ENCODE results near the gene JAZF1. TPM values are rescaled to one million over a fixed set of nuclear protein-coding genes. Genes with fewer than 3 reads are reported as not detected.

JAZF1 gene
- total RNA-seq, 3 donors from 2014 or later, result 8.6 to 27.4 (median 10.5) TPM

- intact Hi-C loops (cut with DNase I; ENCODE audit: low total_unique reads), result no loop called here
- Histone ChIP-seq H3K27me3 (no peaks in the 10 kb centered on the region), H3K4me1 (peaks cover 0 to 4% of the 10 kb centered on the region in 2 donors), H3K4me3 (no peak overlapping the region), H3K9me3 (no peaks in the 10 kb centered on the region), H3K36me3 (no peaks in the 10 kb centered on the region), H3K27ac (no peak overlapping the region)
- no peak for TF ChIP-seq POLR2AphosphoS5 (IDR thresholded peaks at IDR 0.05)
- no peak for TF ChIP-seq POLR2A (IDR thresholded peaks at IDR 0.05)
- TF ChIP-seq CTCF (IDR thresholded peaks at IDR 0.05), result no peak
- DNase-seq (ENCODE audit: low spot score in 2 of 2), result no peak
These were observed 308.0 kb downstream of the JAZF1 start for GRCh38 chr7:27872356-27873275.

GRCh38 chr7:27871866-27872265 lies 308.7 kb downstream of the JAZF1 start:
- intact Hi-C loops (cut with DNase I; ENCODE audit: low total_unique reads), result no loop called here
- H3K4me3 ChIP-seq, result no peak overlapping the region
- H3K36me3 ChIP-seq, result no peaks in the 10 kb centered on the region
- H3K27me3 ChIP-seq, result no peaks in the 10 kb centered on the region
- peaks cover 0 to 4% of the 10 kb centered on the region in 2 donors for H3K4me1 ChIP-seq
- H3K9me3 ChIP-seq, result no peaks in the 10 kb centered on the region
- H3K27ac ChIP-seq, result no peak overlapping the region
- no peak for DNase-seq (ENCODE audit: low spot score in 2 of 2)
- TF ChIP-seq CTCF (IDR thresholded peaks at IDR 0.05), result no peak
- no peak for TF ChIP-seq POLR2A (IDR thresholded peaks at IDR 0.05)

GRCh38 chr7:27871086-27871485 lies 309.5 kb downstream of the JAZF1 start:
- no peak for TF ChIP-seq POLR2AphosphoS5 (IDR thresholded peaks at IDR 0.05)
- TF ChIP-seq CTCF (IDR thresholded peaks at IDR 0.05), result no peak
- TF ChIP-seq POLR2A (IDR thresholded peaks at IDR 0.05), result no peak
- no peaks in the 10 kb centered on the region for H3K27me3 ChIP-seq
- peaks cover 0 to 4% of the 10 kb centered on the region in 2 donors for H3K4me1 ChIP-seq
- no peak overlapping the region for H3K27ac ChIP-seq
- no peaks in the 10 kb centered on the region for H3K9me3 ChIP-seq
- no peaks in the 10 kb centered on the region for H3K36me3 ChIP-seq
- no peak overlapping the region for H3K4me3 ChIP-seq
- DNase-seq (ENCODE audit: low spot score in 2 of 2), result no peak
- intact Hi-C loops (cut with DNase I; ENCODE audit: low total_unique reads), result no loop called here

GRCh38 chr7:27870595-27870994 lies 310.0 kb downstream of the JAZF1 start:
- no peak for DNase-seq (ENCODE audit: low spot score in 2 of 2)
- Histone ChIP-seq H3K36me3 (no peaks in the 10 kb centered on the region), H3K27me3 (no peaks in the 10 kb centered on the region), H3K27ac (no peak overlapping the region), H3K9me3 (no peaks in the 10 kb centered on the region), H3K4me3 (no peak overlapping the region), H3K4me1 (peaks cover 0 to 4% of the 10 kb centered on the region in 2 donors)
- TF ChIP-seq CTCF (IDR thresholded peaks at IDR 0.05) (no peak), POLR2A (IDR thresholded peaks at IDR 0.05) (no peak), POLR2AphosphoS5 (IDR thresholded peaks at IDR 0.05) (no peak)
- intact Hi-C loops (cut with DNase I; ENCODE audit: low total_unique reads), result no loop called here

- H3K27ac ChIP-seq, result no peak overlapping the region
- no peak for DNase-seq (ENCODE audit: low spot score in 2 of 2)
- H3K36me3 ChIP-seq, result no peaks in the 10 kb centered on the region
- H3K4me3 ChIP-seq, result no peak overlapping the region
- no peak for TF ChIP-seq CTCF (IDR thresholded peaks at IDR 0.05)
- TF ChIP-seq POLR2A (IDR thresholded peaks at IDR 0.05), result no peak
- TF ChIP-seq POLR2AphosphoS5 (IDR thresholded peaks at IDR 0.05), result no peak
- H3K4me1 ChIP-seq, result peaks cover 0 to 1% of the 10 kb centered on the region in 2 donors
- H3K27me3 ChIP-seq, result no peaks in the 10 kb centered on the region
- intact Hi-C loops (cut with DNase I; ENCODE audit: low total_unique reads), result no loop called here
- no peaks in the 10 kb centered on the region for H3K9me3 ChIP-seq
These were observed 311.5 kb downstream of the JAZF1 start for GRCh38 chr7:27869056-27869455.

Data from breast epithelium (tissue), 4 donors.